Activated B cell treated with CpG ODN at 0.5 μM for 24 hours (primary cell): ENCODE data around the gene PMEL. TPM values are rescaled to one million over a fixed set of nuclear protein-coding genes. Genes with fewer than 3 reads are reported as not detected.
A peak's percentile ranks its signal among the peaks of the same experiment; 100 is the strongest.

ENCODE experiments used
- ATAC-seq: fragments of 200-7000 bp; cut with Tn5 transposase; one replicate; pipeline ENCODE4 v1.10.0; 2021; ENCODE audit warnings: low read depth, mild to moderate bottlenecking, moderate library complexity
- CTCF ChIA-PET: fragments of 350-600 bp; sonication (Branson Sonifier 250); formaldehyde crosslinking; loops from one replicate; lab custom pipeline; 2021; ENCODE audit warnings: antibody characterized with exemption; lab: Charles Lee
- POLR2A ChIA-PET: fragments of 350-600 bp; sonication (Branson Sonifier 250); formaldehyde crosslinking; loops from one replicate; lab custom pipeline; 2021; ENCODE audit warnings: antibody characterized with exemption; lab: Charles Lee
- DNase-seq: peaks from one replicate; pipeline ENCODE4 v3.0.0; 2022
- H3K27ac Mint-ChIP-seq: one replicate; pipeline ENCODE4 v1.8.0; 2020; ENCODE audit warnings: mixed read lengths
- H3K27me3 Mint-ChIP-seq: one replicate; pipeline ENCODE4 v1.8.0; 2021; ENCODE audit warnings: mixed read lengths
- H3K36me3 Mint-ChIP-seq: one replicate; pipeline ENCODE4 v1.8.0; 2021; ENCODE audit warnings: low read depth, mixed read lengths
- H3K4me1 Mint-ChIP-seq: one replicate; pipeline ENCODE4 v1.8.0; 2021; ENCODE audit warnings: mixed read lengths
- H3K4me3 Mint-ChIP-seq: one replicate; pipeline ENCODE4 v1.8.0; 2020; ENCODE audit warnings: mild to moderate bottlenecking, mixed read lengths
- H3K9me3 Mint-ChIP-seq: one replicate; pipeline ENCODE4 v1.8.0; 2020; ENCODE audit warnings: mixed read lengths
- intact Hi-C: fragments of 100-400 bp; cut with micrococcal nuclease; formaldehyde crosslinking; loops from one replicate; pipeline ENCODE4 v1.15.1; 2024
- total RNA-seq: library from RNA; stranded (reverse); gene quantifications from 2 replicates; pipeline ENCODE4 v1.2.3, GENCODE V29; 2022
- TF ChIP-seq, protein P1 (sequence below): fragments of 200-600 bp; IDR thresholded peaks from one replicate; pipeline ENCODE4 v1.8.0; 2022; ENCODE audit warnings: antibody characterized with exemption, mild to moderate bottlenecking

Gene PMEL
- total RNA-seq, 1 donor from 2014 or later: not detected

DNA sequence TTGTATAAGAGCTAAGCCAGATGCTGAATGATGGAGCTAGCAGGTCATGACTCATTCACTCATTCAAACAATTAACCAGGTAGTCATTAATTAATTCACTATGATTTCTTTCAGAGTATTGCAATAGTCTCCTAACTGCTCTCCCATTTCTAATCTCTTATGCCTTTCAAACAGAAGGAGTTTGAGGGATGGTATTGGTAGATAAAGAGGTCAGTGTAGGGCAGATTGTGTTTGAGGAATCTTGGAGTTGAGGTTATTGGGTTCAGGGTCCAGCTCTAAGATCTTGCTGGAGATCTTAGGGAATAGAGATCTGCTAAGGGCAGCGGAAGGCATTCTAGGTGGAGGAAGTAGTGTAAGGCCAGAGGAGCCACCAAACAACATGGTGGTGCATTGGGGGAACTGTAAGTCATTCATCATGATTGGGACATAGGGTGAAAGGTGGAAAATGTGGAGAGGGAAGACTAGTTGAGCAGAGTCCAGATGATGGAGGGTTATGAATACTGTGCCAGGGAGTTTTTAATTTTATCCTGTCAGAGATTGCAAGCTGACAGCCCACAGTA lies 23.2 kb downstream of the PMEL start:
- TF ChIP-seq, protein P1, sequence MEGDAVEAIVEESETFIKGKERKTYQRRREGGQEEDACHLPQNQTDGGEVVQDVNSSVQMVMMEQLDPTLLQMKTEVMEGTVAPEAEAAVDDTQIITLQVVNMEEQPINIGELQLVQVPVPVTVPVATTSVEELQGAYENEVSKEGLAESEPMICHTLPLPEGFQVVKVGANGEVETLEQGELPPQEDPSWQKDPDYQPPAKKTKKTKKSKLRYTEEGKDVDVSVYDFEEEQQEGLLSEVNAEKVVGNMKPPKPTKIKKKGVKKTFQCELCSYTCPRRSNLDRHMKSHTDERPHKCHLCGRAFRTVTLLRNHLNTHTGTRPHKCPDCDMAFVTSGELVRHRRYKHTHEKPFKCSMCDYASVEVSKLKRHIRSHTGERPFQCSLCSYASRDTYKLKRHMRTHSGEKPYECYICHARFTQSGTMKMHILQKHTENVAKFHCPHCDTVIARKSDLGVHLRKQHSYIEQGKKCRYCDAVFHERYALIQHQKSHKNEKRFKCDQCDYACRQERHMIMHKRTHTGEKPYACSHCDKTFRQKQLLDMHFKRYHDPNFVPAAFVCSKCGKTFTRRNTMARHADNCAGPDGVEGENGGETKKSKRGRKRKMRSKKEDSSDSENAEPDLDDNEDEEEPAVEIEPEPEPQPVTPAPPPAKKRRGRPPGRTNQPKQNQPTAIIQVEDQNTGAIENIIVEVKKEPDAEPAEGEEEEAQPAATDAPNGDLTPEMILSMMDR: no peak
- no peak overlapping the region for H3K4me3 Mint-ChIP-seq
- H3K36me3 Mint-ChIP-seq: peaks cover 86% of the 10 kb centered on the region
- ChIA-PET POLR2A (interaction anchor here (0.5 to 1.2 kb wide), 4 partner anchors 16 to 168 kb away, joined by 3 to 4 read pairs (median 3); partner anchors contain the start of genes ORMDL2 and SARNP), CTCF (interaction anchor here (1.0 to 1.4 kb wide), 4 partner anchors 8 to 204 kb away, joined by 3 to 6 read pairs (median 4); partner anchors contain the start of gene SARNP)
- no peaks in the 10 kb centered on the region for H3K27me3 Mint-ChIP-seq
- H3K4me1 Mint-ChIP-seq: peaks cover 10% of the 10 kb centered on the region
- no peak for DNase-seq
- intact Hi-C loops: no loop called here
- H3K27ac Mint-ChIP-seq: no peak overlapping the region
- no peaks in the 10 kb centered on the region for H3K9me3 Mint-ChIP-seq
- no peak for ATAC-seq

DNA sequence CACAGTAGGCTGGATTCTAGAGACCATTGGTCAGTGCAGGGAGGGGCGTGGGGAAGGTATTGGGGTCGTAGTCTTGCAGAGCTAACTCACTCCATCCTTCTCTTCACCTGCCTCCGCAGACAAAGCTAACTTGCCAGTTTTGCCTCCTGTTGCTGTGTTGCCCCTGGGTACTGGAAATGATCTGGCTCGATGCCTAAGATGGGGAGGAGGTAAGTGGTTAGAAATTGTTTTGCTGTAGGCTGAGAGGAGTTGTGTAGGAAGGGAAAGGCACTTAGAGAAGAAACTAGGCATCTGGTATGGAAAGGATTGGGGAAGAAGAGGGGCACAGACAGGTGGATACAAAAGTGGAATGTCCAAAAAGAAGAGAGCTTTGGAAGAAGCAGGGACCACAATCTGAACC lies 23.8 kb downstream of the PMEL start:
- Mint-ChIP-seq H3K9me3 (no peaks in the 10 kb centered on the region), H3K27ac (peak overlapping the region; percentile 51), H3K4me3 (no peak overlapping the region), H3K27me3 (no peaks in the 10 kb centered on the region), H3K36me3 (peaks cover 88% of the 10 kb centered on the region), H3K4me1 (peaks cover 10% of the 10 kb centered on the region)
- no peak for DNase-seq
- POLR2A ChIA-PET: interaction anchor here (0.5 to 1.2 kb wide), 4 partner anchors 15 to 168 kb away, joined by 3 to 4 read pairs (median 3); partner anchors contain the start of genes ORMDL2 and SARNP
- intact Hi-C loops: no loop called here
- CTCF ChIA-PET: interaction anchor here (0.6 to 1.4 kb wide), 5 partner anchors 8 to 203 kb away, joined by 3 to 6 read pairs (median 4); partner anchors contain the start of gene SARNP
- TF ChIP-seq, protein P1: no peak
- no peak for ATAC-seq

DNA sequence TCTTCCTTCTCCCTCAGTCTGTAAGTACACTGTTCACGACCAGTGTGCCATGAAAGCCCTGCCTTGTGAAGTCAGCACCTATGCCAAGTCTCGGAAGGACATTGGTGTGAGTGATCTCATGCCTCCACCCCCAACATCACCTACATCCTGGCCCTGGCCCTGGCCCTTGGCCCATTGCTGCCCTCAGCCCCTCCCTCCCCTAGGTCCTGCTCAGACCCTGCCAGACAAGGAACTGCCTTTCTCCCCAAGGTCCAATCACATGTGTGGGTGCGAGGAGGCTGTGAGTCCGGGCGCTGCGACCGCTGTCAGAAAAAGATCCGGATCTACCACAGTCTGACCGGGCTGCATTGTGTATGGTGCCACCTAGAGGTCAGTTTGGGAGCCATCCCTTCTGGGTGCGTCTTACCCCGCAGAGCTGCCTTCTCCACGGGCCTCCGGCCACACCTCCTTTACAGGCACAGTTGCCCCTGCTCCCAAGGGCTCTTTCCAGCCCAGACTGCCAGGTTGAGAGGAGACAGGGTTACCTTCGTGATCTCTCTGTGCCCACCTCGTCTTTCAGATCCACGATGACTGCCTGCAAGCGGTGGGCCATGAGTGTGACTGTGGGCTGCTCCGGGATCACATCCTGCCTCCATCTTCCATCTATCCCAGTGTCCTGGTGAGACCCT lies 25.6 kb downstream of the PMEL start:
- ChIA-PET POLR2A (interaction anchor here (0.5 to 3.7 kb wide), 9 partner anchors 9 to 202 kb away, joined by 3 to 50 read pairs (median 6); partner anchors contain the start of genes DNAJC14, PYM1 and RAB5B), CTCF (interaction anchor here (0.6 to 3.4 kb wide), 23 partner anchors 8 to 751 kb away, joined by 3 to 58 read pairs (median 4); partner anchors contain the start of genes BLOC1S1, DGKA, ORMDL2 and RAB5B)
- Mint-ChIP-seq H3K4me1 (peaks cover 12% of the 10 kb centered on the region), H3K9me3 (no peaks in the 10 kb centered on the region), H3K36me3 (peaks cover 88% of the 10 kb centered on the region), H3K27ac (peak overlapping the region; percentile 47), H3K4me3 (no peak overlapping the region), H3K27me3 (no peaks in the 10 kb centered on the region)
- intact Hi-C loops: loop anchor here (1.0 kb wide), 5 partner anchors 13 to 281 kb away; partner anchors contain the start of genes DNAJC14, ORMDL2 and PYM1
- peak; percentile 99 for ATAC-seq
- peak; percentile 63 for DNase-seq
- TF ChIP-seq, protein P1: peak; percentile 63

DNA sequence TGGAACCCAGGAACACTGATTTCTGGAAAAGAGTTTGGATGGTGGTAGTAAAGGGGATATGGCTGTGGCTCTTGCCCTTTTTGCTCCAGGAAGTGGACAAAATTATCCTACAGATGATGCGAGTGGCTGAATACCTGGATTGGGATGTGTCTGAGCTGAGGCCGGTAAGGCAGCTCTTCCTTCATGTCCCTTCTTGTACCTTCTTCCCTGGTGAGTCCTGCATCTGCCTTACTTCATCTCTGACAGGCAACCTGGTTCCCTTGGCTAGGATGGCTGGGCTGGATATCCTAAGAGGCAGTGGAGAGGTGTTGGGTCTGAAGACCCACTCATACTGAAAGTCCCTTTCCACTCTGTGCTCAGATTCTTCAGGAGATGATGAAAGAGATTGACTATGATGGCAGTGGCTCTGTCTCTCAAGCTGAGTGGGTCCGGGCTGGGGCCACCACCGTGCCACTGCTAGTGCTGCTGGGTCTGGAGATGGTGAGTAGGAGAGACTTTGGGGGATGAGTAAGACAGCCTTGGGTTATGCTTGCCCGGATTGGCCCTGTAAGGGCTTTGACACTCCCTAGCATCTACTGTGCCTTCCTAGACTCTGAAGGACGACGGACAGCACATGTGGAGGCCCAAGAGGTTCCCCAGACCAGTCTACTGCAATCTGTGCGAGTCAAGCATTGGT lies 26.9 kb downstream of the PMEL start:
- no peak for DNase-seq
- Mint-ChIP-seq H3K36me3 (peaks cover 85% of the 10 kb centered on the region), H3K27ac (no peak overlapping the region), H3K4me3 (no peak overlapping the region), H3K9me3 (no peaks in the 10 kb centered on the region), H3K27me3 (no peaks in the 10 kb centered on the region), H3K4me1 (peaks cover 22% of the 10 kb centered on the region)
- POLR2A ChIA-PET: interaction anchor here (0.7 to 3.7 kb wide), 4 partner anchors 12 to 201 kb away, joined by 3 to 50 read pairs (median 6); partner anchors contain the start of genes PYM1 and RAB5B
- no peak for ATAC-seq
- CTCF ChIA-PET: interaction anchor here (0.7 to 3.4 kb wide), 13 partner anchors 9 to 223 kb away, joined by 3 to 58 read pairs (median 7); partner anchors contain the start of genes BLOC1S1, DGKA, DNAJC14 and ORMDL2
- TF ChIP-seq, protein P1: no peak
- intact Hi-C loops: no loop called here
